ENCODE results near the gene MYO18B.

MYO18B gene

GRCh38 chr22:25781801-25782200 lies 39.8 kb downstream of the MYO18B start:
- DNase-seq, result no peak

GRCh38 chr22:25782831-25783230 lies 40.8 kb downstream of the MYO18B start:
- no peak for DNase-seq

- DNase-seq, result no peak
These were observed 41.9 kb downstream of the MYO18B start for GRCh38 chr22:25783856-25784255.

GRCh38 chr22:25786165-25786564 lies 44.2 kb downstream of the MYO18B start:
- DNase-seq, result no peak

GRCh38 chr22:25791556-25791955 lies 49.6 kb downstream of the MYO18B start:
- DNase-seq, result no peak

- DNase-seq, result no peak
These were observed 53.5 kb downstream of the MYO18B start for GRCh38 chr22:25795478-25795877.

GRCh38 chr22:25797498-25798290 lies 55.7 kb downstream of the MYO18B start:
- no peak for DNase-seq

- DNase-seq, result no peak
These were observed 58.8 kb downstream of the MYO18B start for GRCh38 chr22:25800766-25801165.

GRCh38 chr22:25802018-25802417 lies 60.0 kb downstream of the MYO18B start:
- no peak for DNase-seq

GRCh38 chr22:25804676-25805075 lies 62.7 kb downstream of the MYO18B start:
- no peak for DNase-seq

- no peak for DNase-seq
These were observed 64.6 kb downstream of the MYO18B start for GRCh38 chr22:25806579-25806978.

GRCh38 chr22:25814685-25815084 lies 72.7 kb downstream of the MYO18B start:
- DNase-seq, result no peak

GRCh38 chr22:25815561-25815960 lies 73.6 kb downstream of the MYO18B start:
- DNase-seq, result no peak

GRCh38 chr22:25816522-25817059 lies 74.6 kb downstream of the MYO18B start:
- DNase-seq, result no peak

- DNase-seq, result no peak
These were observed 75.3 kb downstream of the MYO18B start for GRCh38 chr22:25817092-25817943.

GRCh38 chr22:25818541-25818940 lies 76.6 kb downstream of the MYO18B start:
- no peak for DNase-seq

GRCh38 chr22:25822344-25822743 lies 80.4 kb downstream of the MYO18B start:
- no peak for DNase-seq

GRCh38 chr22:25823276-25823675 lies 81.3 kb downstream of the MYO18B start:
- DNase-seq, result no peak

- DNase-seq, result no peak
These were observed 82.9 kb downstream of the MYO18B start for GRCh38 chr22:25824828-25825423.

- no peak for DNase-seq
These were observed 85.4 kb downstream of the MYO18B start for GRCh38 chr22:25827415-25827814.

- DNase-seq, result no peak
These were observed 86.4 kb downstream of the MYO18B start for GRCh38 chr22:25828422-25828821.

- no peak for DNase-seq
These were observed 87.2 kb downstream of the MYO18B start for GRCh38 chr22:25829237-25829636.

All from activated CD4-positive, alpha-beta T cell treated with anti-CD3 and anti-CD28 coated beads, Interleukin-10, Interleukin-2, amounts not matched to agents 100 ng/mL and 50 ng/mL, durations not matched to agents 16 hours and 8 hours (primary cell).